NCI-H774 (cell line): Measurements from ENCODE around the gene HOXA5.

Experiments used
- DNase-seq: peaks from one replicate; lab custom pipeline; 2025; lab: John Stamatoyannopoulos, UW

The HOXA5 gene

DNA sequence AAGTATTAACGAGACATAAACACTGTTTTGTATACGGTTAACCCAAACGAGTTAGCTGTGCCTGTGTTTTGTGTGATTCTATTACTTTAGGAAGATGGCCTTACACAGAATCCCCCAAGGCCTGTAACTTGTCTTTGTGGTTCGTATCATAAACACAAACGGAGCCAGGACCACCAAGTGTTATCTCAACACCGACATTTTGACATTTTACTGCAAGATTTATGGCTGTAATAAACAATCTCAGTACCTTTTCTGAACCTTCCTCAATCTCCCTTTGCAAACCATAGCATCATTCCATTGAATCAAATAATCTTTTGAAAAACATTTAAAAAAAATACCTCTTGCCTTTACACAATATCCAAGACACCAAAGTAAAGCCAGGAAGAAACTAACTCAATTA lies 10.5 kb downstream of the HOXA5 start:
- DNase-seq, result no peak

GRCh38 chr7:27132214-27132613 lies 11.3 kb downstream of the HOXA5 start:
- DNase-seq, result no peak

DNA sequence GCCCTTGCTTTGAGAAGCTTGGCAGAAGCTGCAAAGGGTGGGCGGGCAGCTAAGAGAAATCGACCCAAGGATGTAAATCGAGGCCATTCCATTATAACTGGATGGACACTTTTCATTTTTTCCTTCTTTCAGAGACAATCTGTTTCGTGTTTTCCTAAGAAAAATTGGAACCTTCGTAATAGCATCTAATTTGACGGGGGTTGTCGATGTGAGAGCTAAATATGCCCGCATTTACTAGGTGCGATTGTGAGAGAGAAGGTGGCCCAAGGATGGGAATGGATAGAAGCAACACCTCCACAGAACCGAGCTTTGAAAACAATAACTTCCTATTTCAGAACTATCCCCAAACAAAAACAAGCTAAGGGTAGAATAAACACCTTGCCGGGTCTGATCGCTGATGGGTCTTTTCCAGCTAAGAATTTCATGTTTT lies 12.1 kb downstream of the HOXA5 start:
- no peak for DNase-seq

GRCh38 chr7:27130540-27131389 lies 12.7 kb downstream of the HOXA5 start, which contains the start of gene HOXA4:
HOXA4 (minus strand) TSS chr7:27130757; CDS start chr7:27130733, 24 bp downstream.
- no peak for DNase-seq

- DNase-seq, result no peak
Measured at GRCh38 chr7:27129729-27130539, 13.5 kb downstream of the HOXA5 start.

- no peak for DNase-seq
Measured at GRCh38 chr7:27128776-27129728, 14.4 kb downstream of the HOXA5 start.

DNA sequence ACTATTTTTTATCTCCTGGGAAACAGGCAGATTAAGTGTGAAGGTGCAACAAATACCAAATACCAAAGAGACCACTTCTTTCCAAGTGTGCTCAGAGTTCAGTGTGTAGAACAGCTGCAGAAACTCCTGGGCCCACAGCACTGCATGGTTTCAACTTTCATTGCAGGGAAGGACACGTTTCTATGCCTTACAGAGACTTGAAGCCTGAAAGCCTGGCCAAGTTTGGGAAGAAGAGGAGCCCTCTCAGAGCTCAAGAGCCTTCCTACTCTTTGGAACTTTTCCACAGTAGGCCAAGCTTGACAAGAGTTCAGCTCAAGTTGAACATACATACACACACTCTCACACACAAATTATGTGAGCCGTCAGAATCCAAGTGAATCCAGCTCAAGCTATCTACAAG lies 15.4 kb downstream of the HOXA5 start:
- DNase-seq, result no peak

GRCh38 chr7:27126596-27127327 lies 16.7 kb downstream of the HOXA5 start:
- no peak for DNase-seq

DNA sequence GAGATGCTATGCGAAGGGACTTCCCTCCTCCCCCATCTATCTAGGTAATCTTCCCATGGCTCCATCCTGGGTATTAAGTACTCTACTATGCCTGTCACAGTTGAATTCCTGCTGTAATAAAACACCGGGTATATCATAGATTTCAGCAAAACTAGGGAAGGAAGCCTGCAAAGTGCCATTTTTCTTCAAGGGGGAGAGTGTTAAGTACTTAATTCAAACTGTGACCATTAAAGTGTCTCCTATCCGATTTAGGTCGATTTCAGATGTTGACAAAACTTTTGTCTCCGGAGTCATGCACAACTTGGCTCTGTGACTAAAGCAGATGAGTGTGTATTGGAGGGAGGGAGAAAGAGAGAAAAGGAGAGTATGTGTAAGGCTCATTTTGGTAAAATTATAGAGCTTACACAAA lies 17.5 kb downstream of the HOXA5 start:
- DNase-seq, result no peak

DNA sequence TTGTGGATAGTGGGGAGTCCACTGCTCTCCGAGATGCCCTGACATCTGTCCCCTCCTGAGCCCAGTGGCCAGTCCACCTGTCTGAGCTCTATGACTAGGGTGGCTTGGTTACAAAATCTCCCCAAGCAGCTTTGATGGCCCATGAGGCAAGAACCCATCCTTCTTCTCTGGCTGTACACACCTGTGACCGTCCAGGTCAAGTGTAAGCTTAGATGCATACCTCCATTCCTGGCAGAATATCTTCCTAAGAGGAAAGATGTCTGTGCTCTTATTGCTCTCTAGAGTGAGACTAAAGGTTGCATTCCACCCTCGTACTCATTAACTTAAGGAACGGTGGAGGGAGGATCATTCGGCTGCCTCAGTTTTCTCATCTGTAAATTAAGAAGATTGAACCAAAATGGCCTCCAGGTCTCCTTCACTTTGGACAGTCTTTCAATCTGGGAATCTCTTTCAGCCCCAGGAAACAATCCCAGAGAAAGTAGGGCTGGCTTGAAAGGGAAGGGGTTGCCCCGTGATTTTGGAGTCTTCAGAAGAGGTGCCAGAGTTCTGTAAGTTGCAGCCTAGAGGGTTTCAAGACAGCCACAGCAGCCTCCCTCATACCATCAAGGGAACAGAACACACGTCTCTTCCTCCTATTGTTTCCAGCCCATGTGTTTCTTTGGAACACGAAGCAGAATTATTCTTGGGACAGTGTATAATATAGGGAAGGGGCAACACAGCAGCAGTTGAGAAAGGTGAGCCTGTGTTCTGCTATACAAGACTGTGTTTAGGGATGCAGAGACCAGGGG lies 18.4 kb downstream of the HOXA5 start:
- DNase-seq, result no peak

- DNase-seq, result no peak
Measured at GRCh38 chr7:27124096-27124901, 19.2 kb downstream of the HOXA5 start.

DNA sequence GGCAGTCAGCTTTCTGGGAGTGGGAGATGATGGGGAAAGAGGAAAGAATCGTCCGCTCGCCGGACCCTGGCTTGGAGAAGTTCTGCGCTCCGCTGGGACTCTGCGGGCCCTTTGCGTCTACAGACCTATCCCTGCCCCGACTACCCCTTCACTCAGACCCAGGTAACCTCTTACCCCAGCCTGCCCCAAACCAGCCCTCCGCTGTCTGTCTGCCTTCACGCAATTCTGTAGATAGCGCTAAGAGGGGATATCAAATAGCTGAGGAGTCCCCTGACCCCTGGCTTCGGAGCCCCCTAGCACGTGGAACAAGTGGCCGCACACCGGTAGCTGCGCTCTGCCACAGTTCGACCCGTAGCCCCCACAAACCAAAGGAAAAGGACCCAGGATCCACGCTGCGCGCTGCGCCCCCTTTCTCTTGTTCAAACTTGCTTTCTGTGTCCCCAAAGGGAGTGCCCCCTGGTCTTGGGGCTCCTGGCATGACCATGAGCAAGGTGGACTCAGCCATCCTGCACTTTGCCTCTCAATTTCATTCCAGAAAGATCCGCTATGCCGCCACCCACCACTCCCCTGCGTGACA lies 19.9 kb downstream of the HOXA5 start:
- DNase-seq, result no peak

GRCh38 chr7:27123007-27123476 lies 20.4 kb downstream of the HOXA5 start:
- DNase-seq, result no peak

DNA sequence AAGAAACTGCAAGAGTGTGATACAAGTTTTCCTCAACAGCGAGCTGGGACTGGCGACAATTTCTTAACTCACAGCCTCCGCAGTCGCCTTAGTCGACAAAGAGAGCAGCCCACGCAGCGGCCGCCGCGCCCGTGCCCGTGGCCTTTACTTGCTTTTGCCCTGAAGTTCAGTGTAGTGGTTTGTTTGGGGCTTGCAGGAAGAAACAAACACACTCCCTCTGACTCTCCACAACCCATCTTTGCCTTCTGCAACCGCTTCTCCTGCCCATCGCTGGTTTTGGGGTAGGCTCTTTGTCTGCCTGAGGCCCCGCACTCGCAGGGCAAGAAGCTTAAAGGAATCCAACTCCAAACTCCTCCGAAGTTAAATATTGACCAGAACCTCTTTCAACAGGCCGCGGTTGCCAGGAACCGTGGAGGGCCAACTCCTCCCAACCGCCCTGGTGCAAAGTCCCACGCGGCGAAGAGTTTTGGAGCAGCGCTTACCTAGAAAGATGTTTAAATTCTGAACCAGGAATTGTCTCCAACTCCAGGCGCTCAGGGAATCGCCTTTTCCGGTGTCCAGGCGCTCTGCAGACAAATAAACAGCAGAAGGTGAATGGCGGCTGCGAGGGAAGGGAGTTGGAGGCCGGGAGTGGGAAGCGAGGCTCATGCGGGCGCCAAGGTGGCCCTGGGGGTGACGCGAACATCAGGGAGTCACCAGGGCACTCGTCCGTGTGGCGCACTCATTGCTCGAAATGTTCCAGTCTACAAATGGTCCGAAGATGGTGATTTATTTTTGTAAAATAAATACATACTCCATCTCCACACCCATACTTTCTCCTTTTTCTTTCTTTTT lies 21.2 kb downstream of the HOXA5 start:
- DNase-seq, result no peak

- no peak for DNase-seq
Measured at GRCh38 chr7:27121684-27122076, 21.8 kb downstream of the HOXA5 start.

DNA sequence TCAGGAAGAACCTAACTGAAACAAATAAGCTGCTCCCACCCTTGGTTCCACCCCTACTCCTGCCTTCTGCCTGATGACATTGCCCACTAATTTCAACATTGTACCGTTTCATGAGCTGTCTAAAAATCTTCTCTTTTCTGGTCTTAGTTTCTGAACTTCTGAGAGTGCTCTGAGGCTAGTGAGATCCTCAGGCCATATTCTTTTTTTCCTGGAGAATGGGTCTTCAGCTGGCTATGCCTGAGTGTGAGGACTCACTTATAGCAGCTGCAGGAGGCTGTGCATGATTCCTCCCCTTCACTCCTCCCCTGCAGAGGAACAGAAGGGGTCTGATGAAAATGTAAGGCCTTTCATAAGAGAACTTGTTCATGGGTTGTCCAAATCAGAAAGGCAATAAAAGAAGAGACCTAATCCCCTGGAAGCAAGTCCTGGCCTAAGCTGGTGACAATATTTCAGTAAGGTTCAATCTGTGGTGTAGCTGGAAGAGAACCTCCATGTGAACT lies 24.0 kb downstream of the HOXA5 start:
- no peak for DNase-seq

- no peak for DNase-seq
Measured at GRCh38 chr7:27118580-27118979, 24.9 kb downstream of the HOXA5 start.
